ENCODE results near the gene ATF4. TPM values are rescaled to one million over a fixed set of nuclear protein-coding genes. Genes with fewer than 3 reads are reported as not detected.

ATF4 gene
- polyA plus RNA-seq (2011; rRNA removed) (886 and 999 TPM in 2 replicates), polyA minus RNA-seq (2011; rRNA and poly(A)+ RNA removed) (177 and 288 TPM in 2 replicates)

GRCh38 chr22:39520226-39521105 is at the start of gene ATF4:
ATF4 (plus strand) TSS chr22:39520562; CDS start chr22:39521446, 884 bp downstream.
- H3K36me3 ChIP-seq (ENCODE audit: control insufficient read depth, insufficient read depth, low read length): peaks cover 27% of the 10 kb centered on the region
- CTCF ChIA-PET: interaction anchor here (0.9 to 1.2 kb wide), 11 partner anchors 8 to 203 kb away, joined by 3 to 7 read pairs (median 4); partner anchors contain the start of genes MIEF1, RPL3 and TAB1
- TF ChIP-seq, protein P1, sequence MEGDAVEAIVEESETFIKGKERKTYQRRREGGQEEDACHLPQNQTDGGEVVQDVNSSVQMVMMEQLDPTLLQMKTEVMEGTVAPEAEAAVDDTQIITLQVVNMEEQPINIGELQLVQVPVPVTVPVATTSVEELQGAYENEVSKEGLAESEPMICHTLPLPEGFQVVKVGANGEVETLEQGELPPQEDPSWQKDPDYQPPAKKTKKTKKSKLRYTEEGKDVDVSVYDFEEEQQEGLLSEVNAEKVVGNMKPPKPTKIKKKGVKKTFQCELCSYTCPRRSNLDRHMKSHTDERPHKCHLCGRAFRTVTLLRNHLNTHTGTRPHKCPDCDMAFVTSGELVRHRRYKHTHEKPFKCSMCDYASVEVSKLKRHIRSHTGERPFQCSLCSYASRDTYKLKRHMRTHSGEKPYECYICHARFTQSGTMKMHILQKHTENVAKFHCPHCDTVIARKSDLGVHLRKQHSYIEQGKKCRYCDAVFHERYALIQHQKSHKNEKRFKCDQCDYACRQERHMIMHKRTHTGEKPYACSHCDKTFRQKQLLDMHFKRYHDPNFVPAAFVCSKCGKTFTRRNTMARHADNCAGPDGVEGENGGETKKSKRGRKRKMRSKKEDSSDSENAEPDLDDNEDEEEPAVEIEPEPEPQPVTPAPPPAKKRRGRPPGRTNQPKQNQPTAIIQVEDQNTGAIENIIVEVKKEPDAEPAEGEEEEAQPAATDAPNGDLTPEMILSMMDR (IDR thresholded peaks at IDR 0.05; ENCODE audit: insufficient read depth, low read depth, low read length): no peak
- no peak for DNase-seq (ENCODE audit: low read depth)
- H3K27me3 ChIP-seq (ENCODE audit: control insufficient read depth, insufficient read depth, low read length): no peaks in the 10 kb centered on the region
- peak within 1 kb of the TSS; percentile 88 for H3K4me3 ChIP-seq (ENCODE audit: low read depth, low read length)
- POLR2A ChIA-PET: interaction anchor here (0.5 to 1.0 kb wide), 9 partner anchors 9 to 813 kb away, joined by 3 to 18 read pairs (median 4); partner anchors contain the start of genes MIEF1 and RPL3

GRCh38 chr22:39471381-39472141 is 48.8 kb upstream of the ATF4 start:
- POLR2A ChIA-PET: no interaction called here
- Histone ChIP-seq H3K4me3 (ENCODE audit: low read depth, low read length) (no peak overlapping the region), H3K27me3 (ENCODE audit: control insufficient read depth, insufficient read depth, low read length) (no peaks in the 10 kb centered on the region), H3K36me3 (ENCODE audit: control insufficient read depth, insufficient read depth, low read length) (no peaks in the 10 kb centered on the region)
- peak; percentile 30 for DNase-seq (ENCODE audit: low read depth)
- TF ChIP-seq, protein P1 (IDR thresholded peaks at IDR 0.05; ENCODE audit: insufficient read depth, low read depth, low read length): no peak
- CTCF ChIA-PET: interaction anchor here (0.6 to 2.8 kb wide), 5 partner anchors 10 to 130 kb away, joined by 3 to 14 read pairs (median 4); no protein-coding TSS in a partner anchor

GRCh38 chr22:39472570-39473556 is 47.5 kb upstream of the ATF4 start:
- Histone ChIP-seq H3K36me3 (ENCODE audit: control insufficient read depth, insufficient read depth, low read length) (no peaks in the 10 kb centered on the region), H3K4me3 (ENCODE audit: low read depth, low read length) (no peak overlapping the region), H3K27me3 (ENCODE audit: control insufficient read depth, insufficient read depth, low read length) (no peaks in the 10 kb centered on the region)
- TF ChIP-seq, protein P1 (IDR thresholded peaks at IDR 0.05; ENCODE audit: insufficient read depth, low read depth, low read length): no peak
- ChIA-PET POLR2A (no interaction called here), CTCF (interaction anchor here (2.8 to 3.2 kb wide), 2 partner anchors 21 to 24 kb away, joined by 14 to 20 read pairs; no protein-coding TSS in a partner anchor)
- no peak for DNase-seq (ENCODE audit: low read depth)

DNA sequence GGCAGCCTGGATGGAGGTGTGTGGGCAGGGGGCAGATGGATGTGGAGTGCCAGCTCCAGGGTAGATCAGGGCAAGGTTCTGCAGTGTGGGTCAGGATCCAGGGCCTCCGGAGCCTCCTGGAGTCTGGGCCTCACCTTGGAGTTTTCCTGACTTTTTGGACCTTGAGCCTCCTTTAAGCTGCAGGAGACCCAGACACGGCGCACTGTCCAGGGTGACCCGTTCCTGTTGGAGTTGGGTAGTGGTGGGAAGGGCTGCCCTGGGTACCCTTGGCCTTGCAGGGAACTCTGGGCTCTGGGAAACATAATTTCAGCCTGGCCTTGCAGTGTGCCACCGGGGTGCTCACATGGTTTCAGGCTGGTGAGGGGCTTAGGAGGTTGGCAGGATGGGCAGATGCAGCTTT is 46.5 kb upstream of the ATF4 start:
- H3K36me3 ChIP-seq (ENCODE audit: control insufficient read depth, insufficient read depth, low read length): no peaks in the 10 kb centered on the region
- H3K27me3 ChIP-seq (ENCODE audit: control insufficient read depth, insufficient read depth, low read length): no peaks in the 10 kb centered on the region
- ChIA-PET CTCF (interaction anchor here (0.7 to 3.2 kb wide), 3 partner anchors 16 to 23 kb away, joined by 3 to 20 read pairs (median 3); no protein-coding TSS in a partner anchor), POLR2A (no interaction called here)
- TF ChIP-seq, protein P1 (IDR thresholded peaks at IDR 0.05; ENCODE audit: insufficient read depth, low read depth, low read length): no peak
- H3K4me3 ChIP-seq (ENCODE audit: low read depth, low read length): no peak overlapping the region
- DNase-seq (ENCODE audit: low read depth): no peak
